Fibroblast of lung (primary cell): Measurements from ENCODE around the gene AP1G2. TPM values are rescaled to one million over a fixed set of nuclear protein-coding genes. Genes with fewer than 3 reads are reported as not detected.

Source experiments
- DNase-seq, 2 donors: peaks; one replicate each; pipeline versions ENCODE4 v3.0.0 to v3.0.0-alpha.2; 2010; ENCODE audit warnings: low read depth in 2 of 2
- H2AFZ ChIP-seq: 2 replicates; pipeline ENCODE4 v1.5.1; 2012; ENCODE audit warnings: low read length, control low read depth, inconsistent platforms
- H3K27ac ChIP-seq: 2 replicates; pipeline ENCODE4 v1.5.1; 2011; ENCODE audit warnings: low read length, control low read depth; ENCODE audit not compliant: insufficient read depth
- H3K27me3 ChIP-seq: 2 replicates; pipeline ENCODE4 v1.5.1; 2011; ENCODE audit warnings: mild to moderate bottlenecking, low read length; ENCODE audit not compliant: control insufficient read depth, insufficient read depth
- H3K36me3 ChIP-seq: 2 replicates; pipeline ENCODE4 v1.5.1; 2011; ENCODE audit warnings: low read length; ENCODE audit not compliant: control insufficient read depth, insufficient read depth
- H3K4me1 ChIP-seq: 2 replicates; pipeline ENCODE4 v1.5.1; 2011; ENCODE audit warnings: low read length; ENCODE audit not compliant: control insufficient read depth, insufficient read depth; ENCODE audit errors: extremely low read depth
- H3K4me2 ChIP-seq: 2 replicates; pipeline ENCODE4 v1.5.1; 2011; ENCODE audit warnings: low read length, control low read depth; ENCODE audit not compliant: insufficient read depth; ENCODE audit errors: extremely low read depth
- H3K4me3 ChIP-seq, 4 experiments: fragments of 200-600 bp in 1 of 4; sonication (generic) in 1 of 4; replicated peaks in 1 of 4; 2 replicates each; pipeline ENCODE4 v1.5.1; 2011 to 2016; ENCODE audit warnings: low read length in 4 of 4, low read depth in 3 of 4, mild to moderate bottlenecking in 3 of 4, control low read depth in 2 of 4, inconsistent platforms in 1 of 4, mixed read lengths in 1 of 4; ENCODE audit not compliant: insufficient read depth in 1 of 4; ENCODE audit errors: control extremely low read depth in 1 of 4
- H3K79me2 ChIP-seq: 2 replicates; pipeline ENCODE4 v1.5.1; 2012; ENCODE audit warnings: mild to moderate bottlenecking, low read length, inconsistent platforms; ENCODE audit not compliant: control insufficient read depth, insufficient read depth
- H3K9ac ChIP-seq: 2 replicates; pipeline ENCODE4 v1.5.1; 2011; ENCODE audit warnings: mild to moderate bottlenecking, low read length, control low read depth; ENCODE audit not compliant: insufficient read depth
- H3K9me3 ChIP-seq: 2 replicates; pipeline ENCODE4 v1.5.1; 2012; ENCODE audit warnings: low read depth, low read length; ENCODE audit not compliant: control insufficient read depth, insufficient read depth
- H4K20me1 ChIP-seq: 2 replicates; pipeline ENCODE4 v1.5.1; 2011; ENCODE audit warnings: low read length; ENCODE audit not compliant: control insufficient read depth, insufficient read depth; ENCODE audit errors: extremely low read depth
- EZH2 ChIP-seq: IDR thresholded peaks from 2 replicates; pipeline ENCODE4 v1.5.1; 2012; ENCODE audit warnings: low read length, control low read depth, mild to moderate bottlenecking; ENCODE audit errors: missing control alignments
- polyA plus RNA-seq, 2 donors: library from polyadenylated mRNA; depleted of rRNA in 1 of 2; stranded (reverse) in 1 of 2; unstranded in 1 of 2; fragments of >200 nt; gene quantifications; 2 replicates each; pipeline ENCODE4 v1.2.1, GENCODE V29; 2011 to 2012; ENCODE audit warnings: missing spikeins in 1 of 2
- total RNA-seq: library from RNA; depleted of rRNA; stranded (reverse); fragments of >200 nt; gene quantifications from 2 replicates; pipeline ENCODE4 v1.2.1, GENCODE V29; 2014
- TF ChIP-seq, protein P1 (sequence below), 2 donors: IDR thresholded peaks in 1 of 2; conservative IDR thresholded peaks in 1 of 2; 1 replicate in 1 of 2; 2 replicates in 1 of 2; pipeline ENCODE4 v1.5.1; 2011 to 2012; ENCODE audit warnings: low read length in 2 of 2, control low read depth in 1 of 2, inconsistent platforms in 1 of 2, low read depth in 1 of 2, mild to moderate bottlenecking in 1 of 2

AP1G2 gene
- total and polyA plus RNA-seq, 2 donors (not counting 1 experiment from before 2014, with no cell fraction given) = 7.9 to 9.2 TPM

DNA sequence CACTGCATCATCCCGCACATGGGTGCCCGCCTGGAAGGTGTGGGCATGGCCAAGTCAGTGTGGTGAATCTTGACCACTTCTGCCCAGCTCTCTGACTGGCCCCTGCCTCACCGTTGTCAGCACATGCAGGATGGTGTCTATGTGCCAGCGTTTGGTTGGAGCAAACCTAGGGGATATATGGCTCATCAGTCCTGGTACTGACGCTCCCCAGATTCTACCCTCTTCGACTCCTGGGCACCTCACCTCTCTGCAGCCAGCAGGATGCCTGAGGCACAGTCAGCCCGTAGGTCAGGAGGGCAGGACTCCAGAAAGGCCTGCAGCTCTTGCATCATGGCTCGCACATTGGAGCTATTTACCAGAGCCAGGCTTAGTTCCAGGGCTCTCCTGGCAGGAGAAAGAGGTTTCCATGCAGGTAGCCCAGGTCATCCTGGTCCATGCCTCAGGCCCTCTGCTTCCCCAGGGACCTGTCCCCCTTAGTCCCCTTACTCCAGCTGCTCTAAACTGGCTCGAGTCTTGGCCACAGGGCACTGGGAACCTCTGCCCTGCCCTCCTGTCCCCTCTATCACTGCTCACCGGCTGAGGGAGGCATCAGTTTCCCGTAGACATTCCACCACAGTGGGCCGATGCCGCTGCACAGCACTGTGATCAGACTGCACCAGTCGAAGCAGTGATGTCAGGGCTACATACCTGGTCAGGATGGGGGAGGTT, 4.0 kb downstream of the AP1G2 start:
- H3K27me3 ChIP-seq = no peaks in the 10 kb centered on the region

DNA sequence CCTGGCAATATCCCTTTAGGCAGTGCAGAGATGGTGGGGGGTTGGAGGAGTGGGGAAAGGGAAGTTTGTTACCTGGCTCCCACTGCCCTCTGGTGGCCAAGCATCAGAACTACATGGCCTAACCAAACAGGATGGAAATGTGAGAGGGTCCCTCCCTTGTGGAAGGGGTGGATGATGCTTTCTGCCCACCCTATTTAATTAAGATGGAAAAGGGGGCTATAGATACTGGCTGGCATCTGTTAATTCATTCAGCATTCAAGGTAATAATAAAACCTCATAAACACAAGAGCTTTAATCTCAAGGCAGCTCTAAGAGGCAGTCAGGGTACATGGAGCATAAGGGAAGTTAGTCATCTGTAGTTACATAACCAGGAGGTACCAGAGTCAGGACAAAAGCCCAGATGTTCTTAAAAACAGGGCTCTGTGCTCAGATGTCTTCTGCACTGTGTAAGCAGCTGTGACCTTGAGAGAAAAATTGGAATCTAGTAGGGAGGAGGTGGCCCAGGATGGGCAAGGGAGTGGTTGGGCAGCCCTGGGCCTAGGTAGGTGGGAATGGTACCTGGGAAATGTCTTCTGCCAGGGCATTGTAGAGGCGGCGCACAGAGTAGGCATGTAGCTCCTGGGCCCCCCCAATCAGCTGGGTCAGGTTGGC, 4.6 kb downstream of the AP1G2 start:
- no peaks in the 10 kb centered on the region for H3K79me2 ChIP-seq
- peak; percentile 29 to 50 for DNase-seq
- no peaks in the 10 kb centered on the region for H3K27me3 ChIP-seq
- no peaks in the 10 kb centered on the region for H3K9me3 ChIP-seq
- H4K20me1 ChIP-seq = no peaks in the 10 kb centered on the region
- H3K36me3 ChIP-seq = no peaks in the 10 kb centered on the region
- no peak overlapping the region for H2AFZ ChIP-seq
- H3K4me2 ChIP-seq = no peak overlapping the region
- H3K27ac ChIP-seq = no peak overlapping the region
- H3K4me3 ChIP-seq = no peak overlapping the region
- TF ChIP-seq, protein P1, sequence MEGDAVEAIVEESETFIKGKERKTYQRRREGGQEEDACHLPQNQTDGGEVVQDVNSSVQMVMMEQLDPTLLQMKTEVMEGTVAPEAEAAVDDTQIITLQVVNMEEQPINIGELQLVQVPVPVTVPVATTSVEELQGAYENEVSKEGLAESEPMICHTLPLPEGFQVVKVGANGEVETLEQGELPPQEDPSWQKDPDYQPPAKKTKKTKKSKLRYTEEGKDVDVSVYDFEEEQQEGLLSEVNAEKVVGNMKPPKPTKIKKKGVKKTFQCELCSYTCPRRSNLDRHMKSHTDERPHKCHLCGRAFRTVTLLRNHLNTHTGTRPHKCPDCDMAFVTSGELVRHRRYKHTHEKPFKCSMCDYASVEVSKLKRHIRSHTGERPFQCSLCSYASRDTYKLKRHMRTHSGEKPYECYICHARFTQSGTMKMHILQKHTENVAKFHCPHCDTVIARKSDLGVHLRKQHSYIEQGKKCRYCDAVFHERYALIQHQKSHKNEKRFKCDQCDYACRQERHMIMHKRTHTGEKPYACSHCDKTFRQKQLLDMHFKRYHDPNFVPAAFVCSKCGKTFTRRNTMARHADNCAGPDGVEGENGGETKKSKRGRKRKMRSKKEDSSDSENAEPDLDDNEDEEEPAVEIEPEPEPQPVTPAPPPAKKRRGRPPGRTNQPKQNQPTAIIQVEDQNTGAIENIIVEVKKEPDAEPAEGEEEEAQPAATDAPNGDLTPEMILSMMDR (conservative IDR thresholded peaks at IDR 0.05 in 1 of 2, IDR thresholded peaks at IDR 0.05 in 1 of 2; ENCODE audit: low read depth in 1 of 2, low read length in 2 of 2) = peak; percentile 84 to 96
- no peak for TF ChIP-seq EZH2
- H3K9ac ChIP-seq = no peak overlapping the region
- no peaks in the 10 kb centered on the region for H3K4me1 ChIP-seq

More for the DNA sequence above, 4.0 kb downstream of the AP1G2 start:
- Histone ChIP-seq H3K4me1 (no peaks in the 10 kb centered on the region), H3K36me3 (no peaks in the 10 kb centered on the region), H3K79me2 (no peaks in the 10 kb centered on the region), H3K4me2 (no peak overlapping the region), H3K4me3 (no peak overlapping the region), H3K27ac (no peak overlapping the region), H3K9me3 (no peaks in the 10 kb centered on the region), H3K9ac (no peak overlapping the region), H4K20me1 (no peaks in the 10 kb centered on the region), H2AFZ (no peak overlapping the region)
- TF ChIP-seq, protein P1 (conservative IDR thresholded peaks at IDR 0.05 in 1 of 2, IDR thresholded peaks at IDR 0.05 in 1 of 2; ENCODE audit: low read depth in 1 of 2, low read length in 2 of 2) = no peak
- TF ChIP-seq EZH2 = no peak
- no peak for DNase-seq

DNA sequence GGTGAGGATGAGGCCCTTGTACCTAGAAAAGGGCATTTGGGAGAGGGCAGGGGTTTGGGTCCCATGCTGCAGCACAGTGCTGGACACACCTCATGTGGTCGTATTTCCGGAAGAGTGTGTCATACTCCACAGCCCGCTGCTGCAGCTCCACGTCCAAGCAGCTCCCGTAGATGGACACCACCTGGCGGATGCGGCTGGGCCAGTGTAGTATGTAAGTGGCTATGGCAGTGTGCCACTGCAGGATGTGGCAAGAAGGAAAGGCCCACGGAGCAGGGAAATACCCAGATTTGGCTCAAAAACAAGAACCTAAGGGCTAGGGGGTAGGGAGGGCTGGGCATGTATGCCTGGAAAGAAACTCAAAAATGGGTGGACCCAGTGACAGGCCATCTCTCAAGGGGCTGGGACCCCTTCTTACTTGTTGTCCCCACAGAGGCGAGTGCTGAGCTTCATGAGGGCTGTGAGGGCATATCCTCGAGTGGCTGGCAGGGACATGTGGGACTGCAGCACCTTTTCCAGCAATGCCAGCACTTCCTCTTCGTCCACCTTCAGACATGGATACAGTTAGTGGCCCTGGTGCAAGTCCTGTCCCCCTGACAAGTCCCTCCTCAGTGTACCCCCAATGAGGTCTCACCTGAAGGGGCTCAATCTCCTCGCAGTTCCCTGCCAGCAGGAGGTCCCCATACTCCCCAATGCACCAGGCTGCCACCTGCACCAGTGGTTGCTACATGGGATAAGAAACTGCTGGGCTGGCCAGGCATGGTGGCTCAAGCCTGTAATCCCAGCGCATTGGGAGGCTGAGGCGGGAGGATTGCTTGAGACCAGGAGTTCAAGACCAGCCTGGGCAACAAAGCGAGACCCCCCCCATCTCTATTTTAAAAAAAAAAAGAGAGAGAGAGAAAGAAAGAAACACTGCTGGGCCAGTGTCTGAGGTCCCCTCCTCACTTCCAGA, 5.4 kb downstream of the AP1G2 start:
- no peaks in the 10 kb centered on the region for H3K79me2 ChIP-seq
- no peak overlapping the region for H3K9ac ChIP-seq
- no peaks in the 10 kb centered on the region for H3K9me3 ChIP-seq
- no peaks in the 10 kb centered on the region for H3K27me3 ChIP-seq
- peak; percentile 37 to 54 for DNase-seq
- TF ChIP-seq, protein P1 (conservative IDR thresholded peaks at IDR 0.05 in 1 of 2, IDR thresholded peaks at IDR 0.05 in 1 of 2; ENCODE audit: low read depth in 1 of 2, low read length in 2 of 2) = no peak
- H4K20me1 ChIP-seq = no peaks in the 10 kb centered on the region
- no peak overlapping the region for H3K27ac ChIP-seq
- H3K4me3 ChIP-seq = no peak overlapping the region
- H3K4me1 ChIP-seq = no peaks in the 10 kb centered on the region
- no peaks in the 10 kb centered on the region for H3K36me3 ChIP-seq
- no peak overlapping the region for H3K4me2 ChIP-seq
- H2AFZ ChIP-seq = no peak overlapping the region
